ENCODE results near the gene ZNF416. TPM values are rescaled to one million over a fixed set of nuclear protein-coding genes. Genes with fewer than 3 reads are reported as not detected.

Gene ZNF416
- total RNA-seq (1 to 10 TPM; 3.9 to 4.7 TPM), total RNA-seq (5.6 to 19.1 reads per million in 2 donors)

DNA sequence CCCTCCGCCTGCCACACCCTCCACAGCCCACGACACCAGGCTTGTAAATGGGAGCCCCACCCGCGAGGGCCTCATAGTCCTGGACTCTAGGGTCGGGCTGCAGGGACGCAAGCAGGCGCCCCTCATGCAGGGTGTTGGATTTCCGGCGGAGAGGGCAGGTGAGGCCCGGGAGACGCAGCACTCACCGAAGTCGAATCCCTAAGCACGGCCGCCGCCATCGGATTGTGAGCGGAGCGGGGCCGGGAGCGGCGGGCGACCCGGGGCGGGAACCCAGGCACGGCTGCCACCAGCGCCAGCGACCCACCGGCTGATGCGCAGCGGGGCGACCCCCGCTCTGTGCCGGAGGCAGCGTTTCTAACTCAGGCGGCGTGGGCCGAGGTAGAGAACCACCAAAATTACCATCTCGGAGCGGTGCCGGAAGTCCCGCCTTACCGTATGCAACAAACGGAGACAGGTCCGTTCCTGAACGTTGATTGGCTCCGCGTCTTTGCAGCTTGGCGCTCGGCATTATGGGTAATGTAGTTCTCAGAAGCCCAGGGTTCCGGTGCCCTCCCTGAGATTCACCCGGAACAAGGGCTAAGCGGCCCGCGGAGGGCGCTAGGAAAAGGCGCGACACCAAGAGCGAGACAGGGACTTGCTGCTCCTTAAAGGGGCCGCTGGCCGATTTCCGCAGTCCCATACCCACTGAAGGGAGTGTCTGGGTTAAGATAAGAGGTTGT, at the start of gene ZNF416:
ZNF416 (minus strand) TSS at position 425 of the 719 bp plus-strand sequence; CDS start at position 218, 207 bp downstream.
- peak; percentile 81 to 92 (median 90) for DNase-seq
- peak; percentile 98 for ATAC-seq
- no peak within 1 kb of the TSS for H3K27ac Mint-ChIP-seq
- peaks cover 3% of the 10 kb centered on the region for H3K4me1 Mint-ChIP-seq
- peaks cover 9% of the 10 kb centered on the region for H3K36me3 Mint-ChIP-seq (ENCODE audit: low read depth)
- H3K9me3 ChIP-seq (ENCODE audit: control insufficient read depth, low read length, poor library complexity, severe bottlenecking) = peaks cover 16% of the 10 kb centered on the region
- H3K4me3 Mint-ChIP-seq = peak within 1 kb of the TSS; percentile 74
- no peaks in the 10 kb centered on the region for H3K27me3 Mint-ChIP-seq

GRCh38 chr19:57623091-57623490, 44.4 kb upstream of the ZNF416 start:
- no peak overlapping the region for H3K27ac Mint-ChIP-seq
- ATAC-seq (no peak), DNase-seq (no peak)
- H3K36me3 Mint-ChIP-seq (ENCODE audit: low read depth) = peaks cover 6% of the 10 kb centered on the region
- H3K4me1 Mint-ChIP-seq = no peaks in the 10 kb centered on the region
- no peak overlapping the region for H3K4me3 Mint-ChIP-seq
- H3K9me3 ChIP-seq (ENCODE audit: control insufficient read depth, low read length, poor library complexity, severe bottlenecking) = peaks cover 53% of the 10 kb centered on the region
- no peaks in the 10 kb centered on the region for H3K27me3 Mint-ChIP-seq

GRCh38 chr19:57620673-57621348, 42.1 kb upstream of the ZNF416 start:
- H3K9me3 ChIP-seq (ENCODE audit: control insufficient read depth, low read length, poor library complexity, severe bottlenecking) = peaks cover 68% of the 10 kb centered on the region
- ATAC-seq (no peak), DNase-seq (no peak)
- H3K36me3 Mint-ChIP-seq (ENCODE audit: low read depth) = peaks cover 15% of the 10 kb centered on the region
- no peak overlapping the region for H3K4me3 Mint-ChIP-seq
- H3K27ac Mint-ChIP-seq = no peak overlapping the region
- no peaks in the 10 kb centered on the region for H3K4me1 Mint-ChIP-seq
- no peaks in the 10 kb centered on the region for H3K27me3 Mint-ChIP-seq

- Mint-ChIP-seq H3K27ac (peak overlapping the region; percentile 82), H3K27me3 (no peaks in the 10 kb centered on the region), H3K36me3 (ENCODE audit: low read depth) (peaks cover 14% of the 10 kb centered on the region), H3K4me3 (peak overlapping the region; percentile 71), H3K4me1 (peaks cover 5% of the 10 kb centered on the region)
- no peak for ATAC-seq
- DNase-seq = no peak
- peaks cover 52% of the 10 kb centered on the region for H3K9me3 ChIP-seq (ENCODE audit: control insufficient read depth, low read length, poor library complexity, severe bottlenecking)
These were observed 36.6 kb upstream of the ZNF416 start for GRCh38 chr19:57615346-57615745.

DNA sequence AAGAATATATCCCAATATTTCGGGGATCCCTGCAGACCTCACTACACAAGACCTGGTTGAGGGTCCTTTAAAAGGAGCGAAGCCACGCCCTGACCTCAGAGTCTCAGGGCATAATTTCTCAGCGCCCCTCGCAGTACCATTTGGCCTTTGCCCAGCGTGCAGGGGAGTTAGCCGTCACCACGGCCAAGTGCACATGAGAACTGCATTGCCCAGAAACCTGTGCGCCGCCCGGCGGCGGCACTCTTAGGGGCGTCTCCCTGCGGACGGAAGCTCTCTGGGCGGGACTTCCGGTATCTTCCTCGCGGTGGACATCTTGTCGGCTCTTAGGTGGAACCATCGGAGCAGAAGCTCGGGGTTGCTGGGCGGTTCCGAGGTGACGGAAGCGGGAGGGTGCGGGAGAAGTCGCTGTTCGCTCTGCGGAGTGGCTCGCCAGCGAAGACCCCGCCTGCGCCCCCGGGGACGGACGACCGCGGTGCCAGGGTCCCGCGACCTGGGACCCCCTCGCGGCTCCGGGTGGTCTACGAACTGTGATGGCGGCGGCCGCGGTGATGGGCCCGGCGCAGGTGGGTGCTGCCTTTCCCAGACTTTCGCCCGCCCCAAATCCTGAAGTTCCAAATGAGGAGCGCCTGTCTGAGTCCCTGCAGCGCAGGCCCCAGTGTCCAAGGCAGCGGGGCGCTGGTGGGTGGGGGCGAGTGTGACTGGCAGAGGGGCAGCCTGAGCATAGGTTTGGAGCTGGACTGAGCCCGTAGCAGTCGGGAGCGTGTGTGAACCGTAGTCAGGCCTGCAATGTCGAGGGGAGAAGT, 35.4 kb upstream of the ZNF416 start, which contains the start of gene ZNF134:
ZNF134 (plus strand) TSS at position 302 of the 803 bp plus-strand sequence. CDS start 5,227 bp downstream, outside the sequence.
- peak; percentile 100 for ATAC-seq
- H3K36me3 Mint-ChIP-seq (ENCODE audit: low read depth) = peaks cover 14% of the 10 kb centered on the region
- H3K27ac Mint-ChIP-seq = peak within 1 kb of the TSS; percentile 82
- H3K27me3 Mint-ChIP-seq = no peaks in the 10 kb centered on the region
- peaks cover 40% of the 10 kb centered on the region for H3K9me3 ChIP-seq (ENCODE audit: control insufficient read depth, low read length, poor library complexity, severe bottlenecking)
- DNase-seq = peak; percentile 69 to 82 (median 76)
- H3K4me1 Mint-ChIP-seq = peaks cover 5% of the 10 kb centered on the region
- peak within 1 kb of the TSS; percentile 71 for H3K4me3 Mint-ChIP-seq

DNA sequence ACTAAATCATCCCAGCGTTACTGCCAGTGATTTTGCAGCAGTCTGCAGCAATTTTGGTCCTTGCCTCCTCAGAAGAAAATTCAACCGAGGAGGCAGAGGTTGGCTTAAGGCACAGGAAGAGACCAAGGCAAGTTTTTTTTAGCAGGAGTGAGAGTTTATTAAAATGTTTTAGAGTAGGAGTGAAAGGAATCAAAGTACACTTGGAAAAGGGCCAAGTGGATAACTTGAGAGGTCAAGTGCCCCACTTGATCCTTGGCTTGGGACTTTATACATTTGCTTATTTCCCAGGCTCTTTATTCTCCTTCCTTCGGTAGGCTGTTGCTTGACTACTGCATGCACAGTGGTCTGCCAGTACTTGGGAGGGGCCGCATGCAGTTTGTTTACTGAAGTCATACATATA, 32.4 kb upstream of the ZNF416 start:
- DNase-seq (no peak), ATAC-seq (no peak)
- Mint-ChIP-seq H3K4me3 (no peak overlapping the region), H3K36me3 (ENCODE audit: low read depth) (peaks cover 2% of the 10 kb centered on the region), H3K27ac (no peak overlapping the region), H3K27me3 (no peaks in the 10 kb centered on the region), H3K4me1 (peaks cover 5% of the 10 kb centered on the region)
- H3K9me3 ChIP-seq (ENCODE audit: control insufficient read depth, low read length, poor library complexity, severe bottlenecking) = peaks cover 22% of the 10 kb centered on the region

DNA sequence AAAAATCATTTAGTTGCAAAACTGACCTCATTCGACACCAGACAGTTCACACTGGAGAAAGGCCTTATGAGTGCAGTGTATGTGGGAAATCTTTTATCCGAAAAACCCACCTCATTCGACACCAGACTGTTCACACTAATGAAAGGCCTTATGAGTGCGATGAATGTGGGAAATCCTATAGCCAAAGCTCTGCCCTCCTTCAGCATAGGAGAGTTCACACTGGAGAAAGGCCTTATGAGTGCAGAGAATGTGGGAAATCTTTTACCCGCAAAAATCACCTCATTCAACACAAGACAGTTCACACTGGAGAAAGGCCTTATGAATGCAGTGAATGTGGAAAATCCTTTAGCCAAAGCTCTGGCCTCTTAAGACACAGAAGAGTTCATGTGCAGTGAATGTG, 28.2 kb upstream of the ZNF416 start:
- Mint-ChIP-seq H3K4me1 (no peaks in the 10 kb centered on the region), H3K36me3 (ENCODE audit: low read depth) (peaks cover 10% of the 10 kb centered on the region), H3K27me3 (no peaks in the 10 kb centered on the region), H3K27ac (no peak overlapping the region), H3K4me3 (no peak overlapping the region)
- H3K9me3 ChIP-seq (ENCODE audit: control insufficient read depth, low read length, poor library complexity, severe bottlenecking) = peaks cover 9% of the 10 kb centered on the region
- no peak for DNase-seq
- ATAC-seq = no peak

GRCh38 chr19:57599761-57600383, 21.2 kb upstream of the ZNF416 start, which contains the start of gene ZNF530:
Gene ZNF530 (plus strand): TSS chr19:57599885. CDS start chr19:57604346, 4,461 bp downstream.
- Mint-ChIP-seq H3K4me1 (peaks cover 3% of the 10 kb centered on the region), H3K36me3 (ENCODE audit: low read depth) (peaks cover 8% of the 10 kb centered on the region), H3K27me3 (no peaks in the 10 kb centered on the region), H3K27ac (peak within 1 kb of the TSS; percentile 14), H3K4me3 (peak within 1 kb of the TSS; percentile 79)
- peaks cover 3% of the 10 kb centered on the region for H3K9me3 ChIP-seq (ENCODE audit: control insufficient read depth, low read length, poor library complexity, severe bottlenecking)
- DNase-seq = peak; percentile 56 to 69 (median 56)
- ATAC-seq = peak; percentile 97

- peaks cover 5% of the 10 kb centered on the region for H3K9me3 ChIP-seq (ENCODE audit: control insufficient read depth, low read length, poor library complexity, severe bottlenecking)
- H3K27me3 Mint-ChIP-seq = no peaks in the 10 kb centered on the region
- peaks cover 3% of the 10 kb centered on the region for H3K4me1 Mint-ChIP-seq
- ATAC-seq = no peak
- H3K36me3 Mint-ChIP-seq (ENCODE audit: low read depth) = peaks cover 6% of the 10 kb centered on the region
- no peak for DNase-seq
- peak overlapping the region; percentile 14 for H3K27ac Mint-ChIP-seq
- H3K4me3 Mint-ChIP-seq = peak overlapping the region; percentile 79
These were observed 20.7 kb upstream of the ZNF416 start for GRCh38 chr19:57599377-57599760.

- H3K4me1 Mint-ChIP-seq = peaks cover 4% of the 10 kb centered on the region
- H3K27me3 Mint-ChIP-seq = no peaks in the 10 kb centered on the region
- no peak overlapping the region for H3K27ac Mint-ChIP-seq
- no peak overlapping the region for H3K4me3 Mint-ChIP-seq
- peaks cover 6% of the 10 kb centered on the region for H3K36me3 Mint-ChIP-seq (ENCODE audit: low read depth)
- no peak for ATAC-seq
- H3K9me3 ChIP-seq (ENCODE audit: control insufficient read depth, low read length, poor library complexity, severe bottlenecking) = peaks cover 24% of the 10 kb centered on the region
- no peak for DNase-seq
These were observed 8.8 kb upstream of the ZNF416 start for GRCh38 chr19:57587529-57587928.

GRCh38 chr19:57583521-57584416, 5.1 kb upstream of the ZNF416 start, which contains the start of gene ZIK1:
Gene ZIK1 (plus strand): TSS chr19:57584145. CDS start chr19:57584357, 212 bp downstream.
- H3K27ac Mint-ChIP-seq = peak within 1 kb of the TSS; percentile 29
- H3K36me3 Mint-ChIP-seq (ENCODE audit: low read depth) = peaks cover 6% of the 10 kb centered on the region
- peak within 1 kb of the TSS; percentile 87 for H3K4me3 Mint-ChIP-seq
- H3K27me3 Mint-ChIP-seq = no peaks in the 10 kb centered on the region
- peaks cover 7% of the 10 kb centered on the region for H3K4me1 Mint-ChIP-seq
- peaks cover 6% of the 10 kb centered on the region for H3K9me3 ChIP-seq (ENCODE audit: control insufficient read depth, low read length, poor library complexity, severe bottlenecking)
- DNase-seq (peak; percentile 53 to 76 (median 72)), ATAC-seq (peak; percentile 89)

- H3K9me3 ChIP-seq (ENCODE audit: control insufficient read depth, low read length, poor library complexity, severe bottlenecking) = peaks cover 3% of the 10 kb centered on the region
- Mint-ChIP-seq H3K4me3 (peak overlapping the region; percentile 87), H3K36me3 (ENCODE audit: low read depth) (peaks cover 6% of the 10 kb centered on the region), H3K27me3 (no peaks in the 10 kb centered on the region), H3K27ac (no peak overlapping the region), H3K4me1 (peaks cover 7% of the 10 kb centered on the region)
- DNase-seq (no peak), ATAC-seq (no peak)
These were observed 4.4 kb upstream of the ZNF416 start for GRCh38 chr19:57583104-57583520.
